ACHN (cell line): ENCODE data around the gene CIAO2B.
"Not testable (repeated sequence)": the region's sequence is repeated elsewhere in the genome, so short reads cannot be mapped to it uniquely, and the experiment has no call there.

Source experiments
- DNase-seq: peaks from one replicate; pipeline ENCODE4 v3.0.0-alpha.2; 2015
- in situ Hi-C: cut with HindIII; loops from 2 replicates; pipeline ENCODE4 v1.10.0; 2017; ENCODE audit warnings: low sequenced_read_pairs, low pct_ligation_motif_present, low pct_unique_long_range_greater_than_20kb

CIAO2B gene

DNA sequence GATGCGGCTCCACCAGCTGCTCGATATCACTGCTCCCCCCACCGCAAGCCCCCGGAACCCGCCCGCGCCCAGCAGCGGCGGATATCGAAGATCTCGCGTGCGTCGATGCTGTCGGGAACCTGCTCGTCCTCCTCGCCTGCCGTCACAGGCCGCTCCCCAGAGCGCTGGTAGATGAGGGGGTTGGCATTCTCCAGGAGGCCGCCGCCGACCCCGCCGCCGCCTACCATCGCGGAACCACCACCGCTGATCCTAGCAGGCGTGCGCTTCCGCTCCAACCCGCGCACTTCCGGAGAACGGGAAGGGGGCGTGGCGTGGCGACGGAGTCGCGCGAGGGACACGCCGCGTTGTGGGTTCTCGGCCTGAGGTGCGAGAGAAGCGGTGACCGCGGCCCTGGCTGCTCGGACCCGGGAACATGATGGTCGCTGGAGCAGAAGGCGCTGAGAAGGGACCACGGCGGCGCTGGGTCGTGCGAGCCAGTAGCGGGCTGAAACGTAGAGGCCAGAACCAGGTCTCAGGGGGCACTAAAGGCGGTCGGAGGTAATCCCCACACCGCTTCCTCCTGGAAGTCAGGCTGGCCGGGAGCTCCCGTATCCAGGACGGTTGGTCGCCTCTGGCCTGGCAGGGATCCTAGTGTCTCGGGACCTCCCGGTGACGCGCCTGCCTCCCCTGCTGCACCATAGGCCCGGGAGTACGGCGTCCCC is at the start of gene CIAO2B:
Gene CIAO2B, minus strand, starts transcription at position 265 of the 701 bp plus-strand sequence. Its CDS starts 38 bp downstream, at position 227.
- DNase-seq = peak; percentile 91
- in situ Hi-C loops = no loop called here

DNA sequence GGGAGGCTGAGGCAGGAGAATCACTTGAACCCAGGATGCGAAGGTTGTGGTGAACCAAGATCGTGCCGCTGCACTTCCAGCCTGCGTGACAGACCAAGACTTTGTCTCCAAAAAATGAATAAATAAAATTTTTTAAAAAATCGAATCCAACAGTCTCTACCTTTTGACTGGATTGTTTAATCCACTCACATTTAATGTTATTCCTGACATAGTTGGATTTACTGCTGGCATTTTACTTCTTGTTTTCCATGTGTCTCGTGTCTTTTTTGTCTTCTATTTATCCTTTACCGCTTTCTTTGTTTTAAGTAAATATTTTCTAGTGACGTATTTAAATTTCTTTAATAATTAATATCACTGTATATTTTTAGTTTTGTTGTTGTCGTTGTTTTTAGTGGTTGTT is 48.8 kb upstream of the CIAO2B start:
- no peak for DNase-seq
- in situ Hi-C loops = no loop called here

DNA sequence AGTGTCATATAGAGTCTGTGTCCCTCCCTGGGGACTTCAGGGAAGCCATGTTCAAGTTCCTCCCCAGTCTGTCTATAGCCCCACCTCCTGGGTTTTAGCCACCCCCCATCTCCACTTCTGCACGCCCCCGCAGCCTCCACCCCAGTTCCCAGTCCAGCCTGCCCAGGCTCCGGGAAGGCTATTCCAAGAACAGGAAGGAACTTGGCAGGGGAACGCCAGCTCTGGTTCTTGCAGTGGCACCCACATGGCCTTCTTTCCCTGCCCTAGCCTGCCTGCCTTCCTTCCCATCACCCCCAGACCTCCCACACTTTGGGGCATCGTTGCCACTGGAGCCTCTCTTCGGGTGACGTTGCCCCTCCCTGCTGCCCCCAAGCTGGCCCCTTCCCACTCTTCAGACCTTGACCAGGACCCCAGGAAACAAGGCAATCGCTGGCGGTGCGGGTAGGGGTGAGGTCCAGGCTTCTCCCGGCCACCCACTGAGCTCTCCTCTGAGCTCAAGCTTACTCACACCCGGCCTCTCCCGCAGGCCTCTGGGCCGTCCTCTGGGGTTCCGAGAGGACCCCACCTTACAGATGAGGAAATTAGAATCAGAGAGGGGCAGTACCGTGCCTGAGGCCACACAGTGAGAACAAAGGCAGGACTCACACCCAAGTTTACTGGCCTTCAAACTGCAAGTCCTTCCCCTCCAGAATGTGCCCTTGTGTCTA is 45.0 kb upstream of the CIAO2B start:
- no peak for DNase-seq
- in situ Hi-C loops = no loop called here

DNA sequence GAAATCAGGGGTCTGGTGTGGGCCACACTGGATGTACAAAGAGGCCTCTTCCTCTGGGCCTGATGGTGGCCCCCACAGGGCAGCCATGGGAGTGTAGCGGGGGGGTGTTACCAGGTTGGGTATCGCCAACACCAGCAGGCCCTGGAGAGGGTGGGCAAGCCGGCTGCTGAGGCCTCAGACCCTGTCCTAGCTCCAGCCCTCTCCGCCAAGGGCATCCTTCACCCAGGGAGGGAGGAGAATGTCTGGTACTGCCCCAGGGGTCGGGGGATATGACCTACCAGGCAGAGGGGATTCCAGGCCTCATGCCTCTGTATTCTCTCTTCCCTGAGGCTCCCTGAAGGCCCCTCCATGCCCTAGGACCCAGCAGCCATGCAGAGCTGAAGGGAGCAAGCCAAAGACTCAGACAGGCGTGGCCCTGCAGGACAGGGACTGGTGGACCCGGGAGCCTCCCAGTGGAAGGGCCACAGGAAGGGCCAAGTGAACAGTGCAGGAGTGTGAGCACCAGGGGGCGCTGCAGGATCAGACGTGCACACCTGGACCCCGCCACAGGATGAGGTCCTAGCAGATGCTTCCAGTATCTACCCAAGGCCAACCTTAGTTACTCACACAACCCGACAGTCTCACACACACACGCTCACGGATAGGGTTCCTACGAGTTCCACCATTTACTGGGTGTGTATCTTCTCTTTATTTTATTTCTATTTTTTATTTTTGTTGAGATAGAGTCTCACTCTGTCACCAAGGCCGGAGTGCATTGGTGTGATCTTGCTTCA is 43.3 kb upstream of the CIAO2B start:
- peak; percentile 88 for DNase-seq
- in situ Hi-C loops = no loop called here

DNA sequence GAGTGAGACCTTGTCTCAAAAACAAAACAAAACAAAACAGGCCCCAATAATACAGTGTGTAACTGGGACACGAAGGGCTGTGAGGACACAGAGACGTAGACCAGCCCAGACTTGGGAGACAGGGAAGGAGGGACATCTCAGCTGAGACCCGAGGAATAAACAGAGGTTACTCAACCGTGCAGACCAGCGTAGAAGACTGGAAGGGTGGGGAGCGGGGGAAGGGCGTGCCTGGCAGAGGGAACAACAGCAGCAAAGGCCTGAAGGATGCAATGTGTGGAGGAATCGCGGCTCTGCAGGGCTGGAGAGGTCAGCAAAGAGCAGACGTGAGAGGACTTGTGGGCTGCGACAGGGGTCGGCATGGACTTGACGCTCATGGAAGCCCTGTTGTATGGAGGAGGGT is 42.5 kb upstream of the CIAO2B start:
- no peak for DNase-seq
- in situ Hi-C loops = no loop called here

DNA sequence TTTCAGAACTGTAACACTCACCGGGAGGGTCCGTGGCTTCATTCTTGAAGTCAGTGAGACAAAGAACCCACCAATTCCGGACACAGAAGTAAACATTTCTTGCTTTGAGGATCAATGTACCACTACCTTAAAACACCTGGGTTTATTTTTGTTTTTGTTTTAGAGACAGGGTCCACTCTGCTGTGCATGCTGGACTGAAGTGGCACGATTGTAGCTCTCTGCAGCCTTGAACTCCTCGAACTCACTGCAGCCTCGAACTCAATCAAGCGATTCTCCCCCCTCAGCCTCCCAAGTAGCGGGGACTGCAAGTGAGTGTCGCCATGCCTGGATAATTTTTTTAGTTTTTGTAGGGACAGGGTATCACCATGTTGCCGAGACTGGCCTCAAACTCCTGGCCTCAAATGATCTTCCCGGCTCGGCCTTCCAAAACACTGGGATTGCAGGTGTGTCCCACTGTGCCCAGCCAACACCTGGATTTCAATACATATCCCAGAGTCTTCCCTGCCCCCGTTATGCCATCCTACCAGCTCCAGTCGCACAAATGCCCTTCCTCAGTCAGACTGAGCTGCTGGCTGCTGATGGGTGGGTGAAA is 41.2 kb upstream of the CIAO2B start:
- in situ Hi-C loops = no loop called here

DNA sequence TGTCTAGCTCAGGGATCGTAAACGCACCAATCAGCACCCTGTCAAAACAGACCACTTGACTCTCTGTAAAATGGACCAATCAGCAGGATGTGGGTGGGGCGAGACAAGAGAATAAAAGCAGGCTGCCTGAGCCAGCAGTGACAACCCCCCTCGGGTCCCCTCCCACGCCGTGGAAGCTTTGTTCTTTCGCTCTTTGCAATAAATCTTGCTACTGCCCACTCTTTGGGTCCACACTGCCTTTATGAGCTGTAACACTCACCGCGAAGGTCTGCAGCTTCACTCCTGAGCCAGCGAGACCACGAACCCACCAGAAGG is 40.7 kb upstream of the CIAO2B start:
- in situ Hi-C loops, DNase-seq: not testable (repeated sequence)

More for the DNA sequence above, 41.2 kb upstream of the CIAO2B start:
- no peak for DNase-seq

DNA sequence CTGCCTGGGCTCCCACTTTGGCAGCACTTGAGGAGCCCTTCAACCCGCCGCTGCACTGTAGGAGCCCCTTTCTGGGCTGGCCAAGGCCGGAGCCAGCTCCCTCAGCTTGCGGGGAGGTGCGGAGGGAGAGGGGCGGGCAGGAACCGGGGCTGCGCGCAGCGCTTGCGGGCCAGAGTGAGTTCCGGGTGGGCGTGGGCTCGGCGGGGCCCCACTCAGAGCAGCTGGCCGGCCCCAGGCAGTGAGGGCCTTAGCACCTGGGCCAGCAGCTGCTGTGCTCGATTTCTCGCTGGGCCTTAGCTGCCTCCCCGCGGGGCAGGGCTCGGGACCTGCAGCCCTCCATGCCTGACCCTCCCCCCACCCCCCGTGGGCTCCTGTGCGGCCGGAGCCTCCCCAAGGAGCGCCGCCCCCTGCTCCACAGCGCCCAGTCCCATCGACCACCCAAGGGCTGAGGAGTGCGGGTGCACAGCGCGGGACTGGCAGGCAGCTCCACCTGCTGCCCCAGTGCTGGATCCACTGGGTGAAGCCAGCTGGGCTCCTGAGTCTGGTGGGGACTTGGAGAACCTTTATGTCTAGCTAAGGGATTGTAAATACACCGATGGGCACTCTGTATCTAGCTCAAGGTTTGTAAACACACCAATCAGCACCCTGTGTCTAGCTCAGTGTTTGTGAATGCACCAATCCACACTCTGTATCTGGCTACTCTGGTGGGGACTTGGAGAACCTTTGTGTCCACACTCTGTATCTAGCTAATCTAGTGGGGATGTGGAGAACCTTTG is 40.1 kb upstream of the CIAO2B start:
- in situ Hi-C loops, DNase-seq: not testable (repeated sequence)

DNA sequence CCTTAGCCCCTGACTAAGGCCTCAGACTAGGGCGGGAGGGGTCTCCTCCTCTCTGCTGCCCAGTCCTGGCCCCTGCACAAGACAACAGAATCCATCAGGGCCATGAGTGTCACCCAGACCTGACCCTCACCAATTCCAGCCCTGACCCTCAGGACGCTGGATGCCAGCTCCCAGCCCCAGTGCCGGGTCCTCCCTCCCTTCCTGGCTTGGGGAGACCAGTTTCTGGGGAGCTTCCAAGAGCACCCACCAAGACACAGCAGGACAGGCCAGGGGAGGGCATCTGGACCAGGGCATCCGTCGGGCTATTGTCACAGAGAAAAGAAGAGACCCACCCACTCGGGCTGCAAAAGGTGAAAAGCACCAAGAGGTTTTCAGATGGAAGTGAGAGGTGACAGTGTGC is 39.5 kb upstream of the CIAO2B start:
- in situ Hi-C loops = no loop called here
- DNase-seq = no peak

DNA sequence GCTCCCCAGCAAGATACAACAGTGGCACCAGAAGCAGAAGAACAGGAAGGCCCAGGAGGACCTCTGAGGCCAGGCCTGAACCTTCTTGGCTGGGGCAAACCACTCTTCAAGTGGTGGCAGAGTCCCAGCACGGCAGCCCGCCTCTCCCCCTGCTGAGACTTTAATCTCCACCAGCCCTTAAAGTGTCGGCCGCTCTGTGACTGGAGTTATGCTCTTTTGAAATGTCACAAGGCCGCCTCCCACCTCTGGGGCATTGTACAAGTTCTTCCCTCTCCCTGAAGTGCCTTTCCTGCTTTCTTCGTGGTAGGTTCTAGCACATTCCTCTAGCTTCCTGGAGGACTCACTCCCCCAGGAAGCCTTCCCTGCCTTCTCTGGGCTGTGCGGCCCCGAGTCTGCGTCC is 38.8 kb upstream of the CIAO2B start:
- no peak for DNase-seq
- in situ Hi-C loops = no loop called here

DNA sequence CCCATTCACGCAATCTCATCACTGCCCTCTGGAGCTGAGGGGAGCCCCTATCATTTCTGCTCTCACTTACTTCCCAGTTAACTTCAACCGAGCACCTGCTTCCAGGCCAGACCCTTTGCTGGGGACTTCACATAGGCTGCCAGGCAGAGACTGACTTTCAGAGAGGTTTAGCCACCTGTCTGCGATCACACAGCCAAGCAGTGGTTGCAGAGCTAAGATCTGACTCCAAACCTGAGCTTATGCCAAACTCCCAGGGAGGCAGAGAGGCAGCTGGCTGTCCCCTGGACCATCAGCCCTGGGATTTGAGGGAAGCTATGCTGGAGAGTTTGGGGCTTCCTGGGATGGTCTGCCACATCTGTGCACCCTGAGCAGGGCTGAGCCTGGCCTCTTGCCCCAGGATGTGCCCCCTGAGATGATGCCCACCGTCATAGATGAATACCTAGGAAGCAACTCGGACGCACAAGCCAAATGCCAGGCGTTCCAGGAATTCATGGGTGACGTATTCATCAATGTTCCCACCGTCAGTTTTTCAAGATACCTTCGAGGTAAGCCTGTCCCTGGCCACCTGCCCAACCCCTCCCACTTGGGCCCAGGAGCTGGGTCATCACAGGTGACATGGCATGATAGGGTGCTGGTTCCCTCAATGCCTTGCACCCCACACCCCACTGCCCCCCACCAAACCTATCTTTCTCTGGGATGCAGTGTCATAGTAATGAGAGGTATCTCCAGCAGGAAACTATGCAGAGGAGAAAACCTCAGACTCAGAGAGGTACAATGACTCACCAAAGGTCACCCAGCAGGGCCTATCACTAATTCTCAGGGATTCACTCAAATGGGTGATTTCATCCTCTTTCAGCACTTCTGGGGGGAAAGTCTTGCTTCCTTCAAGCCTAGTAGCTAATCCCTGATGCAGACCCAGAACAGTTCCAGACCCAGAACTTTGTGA is 36.8 kb upstream of the CIAO2B start:
- peak; percentile 98 for DNase-seq
- in situ Hi-C loops = no loop called here

DNA sequence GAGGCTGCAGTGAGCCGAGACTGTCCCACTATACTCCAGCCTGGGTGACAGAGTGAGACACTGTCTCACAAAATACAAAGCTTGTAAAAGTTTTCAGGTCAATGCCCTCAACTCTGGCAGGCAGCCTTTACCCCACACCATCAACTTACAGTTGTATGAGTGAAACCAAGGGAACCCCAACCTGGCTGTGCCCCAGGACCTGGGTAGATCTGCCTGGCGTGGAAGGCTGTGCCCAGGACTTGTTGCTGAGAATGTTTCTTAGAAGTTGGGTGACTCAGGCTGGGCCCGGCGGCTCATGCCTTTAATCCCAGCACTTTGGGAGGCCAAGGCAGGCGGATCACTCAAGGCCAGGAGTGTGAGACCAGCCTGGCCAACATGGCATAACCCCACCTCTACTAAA is 34.6 kb upstream of the CIAO2B start:
- no peak for DNase-seq

DNA sequence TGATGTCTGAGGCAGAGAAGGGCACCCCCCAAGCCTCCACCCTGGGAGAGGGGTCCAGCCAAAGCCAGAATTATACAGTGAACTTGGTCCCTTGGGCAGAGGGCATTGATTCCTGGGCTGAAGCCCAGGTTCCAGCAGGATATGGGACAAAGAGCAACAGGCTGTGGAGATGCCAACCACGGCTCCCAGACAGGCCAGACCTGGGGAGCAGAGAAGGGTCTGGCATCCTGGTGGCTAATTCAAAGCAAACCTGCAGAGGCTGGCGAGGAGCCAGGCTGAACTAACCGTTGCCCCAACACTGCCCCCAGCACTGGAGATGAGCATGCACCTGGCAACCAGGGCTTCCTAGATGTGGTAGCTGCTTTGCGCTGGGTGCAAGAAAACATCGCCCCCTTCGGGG is 29.8 kb upstream of the CIAO2B start:
- no peak for DNase-seq
- in situ Hi-C loops = no loop called here

More for the DNA sequence above, 34.6 kb upstream of the CIAO2B start:
- in situ Hi-C loops = no loop called here

DNA sequence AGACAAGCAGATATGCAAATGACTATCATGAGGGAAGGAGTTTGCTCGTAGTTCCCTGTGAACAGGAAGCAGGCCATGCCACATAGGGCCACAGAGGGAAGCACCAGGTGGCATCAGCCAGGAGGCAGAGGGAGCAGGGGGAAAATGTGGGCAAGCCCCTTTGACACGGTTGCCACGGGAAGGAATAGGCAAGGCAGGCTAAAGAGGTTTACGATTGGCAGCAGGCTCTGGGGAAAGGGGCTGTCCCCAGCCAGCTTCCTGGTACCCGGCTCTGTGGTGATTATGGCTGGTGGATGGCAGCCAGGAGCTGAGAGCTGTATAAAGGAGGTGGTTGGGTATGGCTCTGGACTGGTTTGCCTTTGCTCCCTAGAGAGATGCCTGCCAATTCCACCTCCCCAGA is 27.7 kb upstream of the CIAO2B start:
- in situ Hi-C loops = no loop called here
- DNase-seq = peak; percentile 28

DNA sequence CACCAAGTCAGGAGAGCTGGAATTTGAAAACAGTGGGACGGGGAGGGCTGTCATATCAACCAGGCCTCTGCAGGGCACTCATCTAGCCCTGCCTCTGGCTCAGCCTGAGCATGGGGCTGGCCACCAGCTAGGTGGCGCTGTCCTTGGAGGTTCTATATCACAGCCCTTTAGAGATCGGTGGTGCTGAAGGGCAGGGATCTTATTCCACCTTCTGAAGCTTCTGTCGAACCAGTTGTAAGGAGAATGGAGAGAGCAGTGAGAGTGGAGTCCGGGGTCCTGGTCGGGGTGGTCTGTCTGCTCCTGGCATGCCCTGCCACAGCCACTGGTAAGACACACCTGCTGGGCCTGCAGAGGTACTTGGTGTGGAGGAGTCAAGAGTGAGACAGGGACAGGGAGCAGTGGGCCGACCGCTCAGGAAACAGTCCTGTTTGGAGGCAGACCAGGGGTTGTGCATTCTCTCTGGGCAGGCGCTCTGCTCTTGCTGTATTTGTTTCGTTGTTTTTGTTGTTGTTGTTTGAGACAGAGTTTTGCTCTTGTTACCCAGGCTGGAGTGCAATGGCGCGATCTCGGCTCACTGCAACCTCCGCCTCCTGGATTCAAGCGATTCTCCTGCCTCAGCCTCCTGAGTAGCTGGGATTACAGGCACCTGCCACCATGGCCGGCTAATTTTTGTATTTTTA is 27.0 kb upstream of the CIAO2B start, which contains the start of gene CES3:
Gene CES3, plus strand, starts transcription at position 202 of the 680 bp plus-strand sequence. Its CDS starts 42 bp downstream, at position 244.
- in situ Hi-C loops = no loop called here
- DNase-seq = peak; percentile 90

DNA sequence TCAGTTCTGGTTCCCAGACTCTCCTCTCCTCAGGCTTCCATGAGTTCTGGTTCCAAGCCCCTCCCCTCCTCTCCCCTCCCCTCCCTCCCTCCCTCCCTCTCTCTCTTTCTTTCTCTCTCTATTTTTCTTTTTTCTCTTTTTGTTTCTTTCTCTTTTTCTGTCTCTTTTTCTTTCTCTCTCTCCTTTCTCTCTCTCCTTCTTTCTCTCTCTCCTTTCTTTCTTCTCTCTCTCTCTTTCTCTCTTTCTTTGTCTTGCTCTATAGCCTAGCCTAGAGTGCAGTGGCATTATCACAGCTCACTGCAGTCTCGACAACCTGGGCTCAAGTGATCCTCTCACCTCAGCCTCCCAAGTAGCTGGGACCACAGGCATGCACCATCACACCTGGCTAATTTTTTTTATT is 26.1 kb upstream of the CIAO2B start:
- in situ Hi-C loops = no loop called here
- no peak for DNase-seq

DNA sequence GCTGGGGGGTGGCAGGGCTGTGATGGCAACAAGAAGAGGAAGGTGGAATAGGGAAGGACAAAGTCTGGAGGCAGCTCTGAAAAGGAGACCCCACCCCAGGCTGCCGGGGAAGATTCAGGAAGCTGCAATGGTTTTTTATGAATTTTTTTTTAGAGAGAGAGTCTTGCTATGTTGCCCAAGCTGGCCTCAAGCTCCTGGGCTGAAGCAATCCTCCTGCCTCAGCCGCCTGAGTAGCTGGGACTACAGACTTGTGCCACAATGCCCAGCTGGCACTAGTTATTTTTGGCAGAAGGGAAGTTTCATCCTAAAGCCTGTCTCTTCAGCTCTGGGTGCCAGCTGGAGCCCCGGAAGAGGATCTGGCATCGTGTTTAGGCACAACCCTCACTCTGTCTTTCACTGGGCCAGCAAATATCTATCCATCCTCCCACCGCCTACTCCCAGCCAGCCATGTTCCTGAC is 25.5 kb upstream of the CIAO2B start:
- DNase-seq = no peak
- in situ Hi-C loops = no loop called here
